ENCODE measurements around the gene AP1G2. TPM values are rescaled to one million over a fixed set of nuclear protein-coding genes. Genes with fewer than 3 reads are reported as not detected.
"Not testable (repeated sequence)": the region's sequence is repeated elsewhere in the genome, so short reads cannot be mapped to it uniquely, and the experiment has no call there.

Gene AP1G2
- total and polyA plus RNA-seq, 2 donors (not counting 1 experiment from before 2014, with no cell fraction given): 648 to 1,185 TPM

GRCh38 chr14:23588884-23589598 is 21.4 kb upstream of the AP1G2 start:
- no peaks in the 10 kb centered on the region for H3K79me2 ChIP-seq (ENCODE audit: control insufficient read depth, insufficient read depth, low read length)
- H3K9me3 Mint-ChIP-seq (ENCODE audit: insufficient read depth): no peaks in the 10 kb centered on the region
- H3K4me3 ChIP-seq (ENCODE audit: control extremely low read depth in 1 of 5, extremely low read depth in 1 of 5, insufficient read depth in 1 of 5, low read depth in 2 of 5, low read length in 4 of 5): no peak overlapping the region
- no peak overlapping the region for H3K4me3 Mint-ChIP-seq
- CTCF ChIA-PET: interaction anchor here (0.6 to 2.7 kb wide), 12 partner anchors 8 to 520 kb away, joined by 3 to 24 read pairs (median 4); partner anchors contain the start of gene DHRS4
- H3K36me3 ChIP-seq (replicated peaks in 1 of 2; ENCODE audit: control extremely low read depth in 1 of 2, control insufficient read depth in 1 of 2, extremely low read depth in 1 of 2, insufficient read depth in 2 of 2, low read length in 1 of 2): no peaks in the 10 kb centered on the region
- DNase-seq: peak; percentile 73
- intact Hi-C loops (cut with micrococcal nuclease): loop anchor here (1.0 to 5.0 kb wide), 2 partner anchors 365 to 463 kb away; partner anchors contain the start of gene CARMIL3
- peak overlapping the region; percentile 32 for H2AFZ ChIP-seq (ENCODE audit: insufficient read depth, low read depth, low read length, poor library complexity, severe bottlenecking)
- no peak overlapping the region for H3K4me2 ChIP-seq (replicated peaks; ENCODE audit: low read depth, low read length, poor library complexity, severe bottlenecking)
- H3K27ac Mint-ChIP-seq: no peak overlapping the region
- no peak overlapping the region for H3K27ac ChIP-seq (ENCODE audit: low read length in 2 of 2)
- H3K4me1 ChIP-seq (ENCODE audit: control insufficient read depth in 2 of 2, insufficient read depth in 2 of 2, low read length in 2 of 2): peaks cover 0 to 6% of the 10 kb centered on the region in 2 donors
- H3K9ac ChIP-seq (ENCODE audit: low read length): no peak overlapping the region
- no peaks in the 10 kb centered on the region for H3K27me3 ChIP-seq (replicated peaks in 1 of 4; ENCODE audit: control extremely low read depth in 1 of 4, control insufficient read depth in 3 of 4, insufficient read depth in 4 of 4, low read length in 3 of 4)
- ATAC-seq (ENCODE audit: low read depth): peak; percentile 98
- POLR2A ChIA-PET: no interaction called here
- H3K9me3 ChIP-seq (ENCODE audit: control extremely low read depth in 1 of 3, control insufficient read depth in 2 of 3, insufficient read depth in 1 of 3, low read length in 2 of 3): no peaks in the 10 kb centered on the region
- H4K20me1 ChIP-seq (ENCODE audit: control insufficient read depth, insufficient read depth, low read length, poor library complexity, severe bottlenecking): no peaks in the 10 kb centered on the region
- peaks cover 27% of the 10 kb centered on the region for H3K27me3 Mint-ChIP-seq
- whole genome bisulfite sequencing (ENCODE audit: insufficient coverage): 24% methylated on average over 3 of the region's 5 CpGs
- TF ChIP-seq EZH2 (IDR thresholded peaks at IDR 0.05; ENCODE audit: borderline replicate concordance, insufficient read depth, low read depth, low read length, poor library complexity, severe bottlenecking) (no peak), CTCF (IDR thresholded peaks at IDR 0.05) (peak; percentile 73)
- H3K4me1 Mint-ChIP-seq: peaks cover 3% of the 10 kb centered on the region

GRCh38 chr14:23584527-23585203 is 17.1 kb upstream of the AP1G2 start:
- H3K27me3 Mint-ChIP-seq: peaks cover 50% of the 10 kb centered on the region
- H3K4me1 ChIP-seq (ENCODE audit: control insufficient read depth in 2 of 2, insufficient read depth in 2 of 2, low read length in 2 of 2); H3K27ac Mint-ChIP-seq; H3K9me3 Mint-ChIP-seq (ENCODE audit: insufficient read depth); H3K36me3 ChIP-seq (replicated peaks in 1 of 2; ENCODE audit: control extremely low read depth in 1 of 2, control insufficient read depth in 1 of 2, extremely low read depth in 1 of 2, insufficient read depth in 2 of 2, low read length in 1 of 2); H3K27ac ChIP-seq (ENCODE audit: low read length in 2 of 2); H3K9ac ChIP-seq (ENCODE audit: low read length); H2AFZ ChIP-seq (ENCODE audit: insufficient read depth, low read depth, low read length, poor library complexity, severe bottlenecking); H3K4me2 ChIP-seq (replicated peaks; ENCODE audit: low read depth, low read length, poor library complexity, severe bottlenecking); H3K4me1 Mint-ChIP-seq; CTCF ChIA-PET; POLR2A ChIA-PET; H3K4me3 Mint-ChIP-seq; ATAC-seq (ENCODE audit: low read depth); H3K9me3 ChIP-seq (ENCODE audit: control extremely low read depth in 1 of 3, control insufficient read depth in 2 of 3, insufficient read depth in 1 of 3, low read length in 2 of 3); H3K4me3 ChIP-seq (ENCODE audit: control extremely low read depth in 1 of 5, extremely low read depth in 1 of 5, insufficient read depth in 1 of 5, low read depth in 2 of 5, low read length in 4 of 5); H3K79me2 ChIP-seq (ENCODE audit: control insufficient read depth, insufficient read depth, low read length); DNase-seq; H4K20me1 ChIP-seq (ENCODE audit: control insufficient read depth, insufficient read depth, low read length, poor library complexity, severe bottlenecking): not testable (repeated sequence)
- WGBS (ENCODE audit: insufficient coverage): 94% methylated on average over 15 of the region's 26 CpGs
- peaks cover 0 to 16% (median 1%) of the 10 kb centered on the region in 4 experiments for H3K27me3 ChIP-seq (replicated peaks in 1 of 4; ENCODE audit: control extremely low read depth in 1 of 4, control insufficient read depth in 3 of 4, insufficient read depth in 4 of 4, low read length in 3 of 4)
- intact Hi-C loops (cut with micrococcal nuclease): loop anchor here (5.0 kb wide), 1 partner anchor 468 kb away; the partner anchor contains the start of gene CARMIL3

GRCh38 chr14:23583761-23584526 is 16.4 kb upstream of the AP1G2 start:
- H3K4me1 ChIP-seq (ENCODE audit: control insufficient read depth in 2 of 2, insufficient read depth in 2 of 2, low read length in 2 of 2); H3K79me2 ChIP-seq (ENCODE audit: control insufficient read depth, insufficient read depth, low read length); H2AFZ ChIP-seq (ENCODE audit: insufficient read depth, low read depth, low read length, poor library complexity, severe bottlenecking); POLR2A ChIA-PET; ATAC-seq (ENCODE audit: low read depth); H3K9ac ChIP-seq (ENCODE audit: low read length); H3K27ac ChIP-seq (ENCODE audit: low read length in 2 of 2); H3K9me3 ChIP-seq (ENCODE audit: control extremely low read depth in 1 of 3, control insufficient read depth in 2 of 3, insufficient read depth in 1 of 3, low read length in 2 of 3); H3K27ac Mint-ChIP-seq; H3K4me3 ChIP-seq (ENCODE audit: control extremely low read depth in 1 of 5, extremely low read depth in 1 of 5, insufficient read depth in 1 of 5, low read depth in 2 of 5, low read length in 4 of 5); H3K4me3 Mint-ChIP-seq; H3K4me1 Mint-ChIP-seq; CTCF ChIA-PET; DNase-seq; intact Hi-C loops (cut with micrococcal nuclease); H4K20me1 ChIP-seq (ENCODE audit: control insufficient read depth, insufficient read depth, low read length, poor library complexity, severe bottlenecking); H3K36me3 ChIP-seq (replicated peaks in 1 of 2; ENCODE audit: control extremely low read depth in 1 of 2, control insufficient read depth in 1 of 2, extremely low read depth in 1 of 2, insufficient read depth in 2 of 2, low read length in 1 of 2); H3K4me2 ChIP-seq (replicated peaks; ENCODE audit: low read depth, low read length, poor library complexity, severe bottlenecking); H3K9me3 Mint-ChIP-seq (ENCODE audit: insufficient read depth): not testable (repeated sequence)
- peaks cover 54% of the 10 kb centered on the region for H3K27me3 Mint-ChIP-seq
- H3K27me3 ChIP-seq (replicated peaks in 1 of 4; ENCODE audit: control extremely low read depth in 1 of 4, control insufficient read depth in 3 of 4, insufficient read depth in 4 of 4, low read length in 3 of 4): peaks cover 0 to 22% (median 4%) of the 10 kb centered on the region in 4 experiments
- WGBS (ENCODE audit: insufficient coverage): 90% methylated on average over 13 of the region's 25 CpGs
